ENCODE data around the gene DSCAML1. TPM values are rescaled to one million over a fixed set of nuclear protein-coding genes. Genes with fewer than 3 reads are reported as not detected.

DSCAML1 gene
- total RNA-seq, 2 experiments from 2014 or later = not detected

DNA sequence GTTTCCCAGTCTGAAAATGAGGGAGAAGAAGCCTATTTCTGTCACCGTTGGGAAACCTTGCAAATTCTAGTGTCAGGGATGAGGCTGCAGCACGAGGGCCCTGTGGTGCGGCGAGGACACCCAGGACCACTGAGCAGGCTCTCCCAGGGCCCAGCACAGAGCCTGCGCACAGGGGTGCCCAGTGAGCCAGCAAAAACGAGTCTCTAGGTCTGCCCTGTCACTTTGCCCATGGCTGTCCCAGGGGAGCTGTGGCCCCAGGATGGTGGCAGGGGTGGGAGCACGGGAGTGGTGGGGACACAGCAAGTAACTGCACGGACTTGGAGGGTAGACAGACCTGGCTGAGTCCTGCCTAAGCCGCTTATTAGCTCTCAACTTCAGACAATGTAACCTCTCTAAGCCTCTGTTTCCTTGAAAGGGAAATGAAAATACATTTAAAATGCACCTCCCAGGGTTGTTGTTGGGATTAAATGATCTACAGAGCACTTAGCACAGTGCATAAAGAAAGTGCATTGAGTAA lies 44.2 kb downstream of the DSCAML1 start:
- Histone ChIP-seq H3K79me2 (ENCODE audit: insufficient read depth, low read depth, low read length) (no peaks in the 10 kb centered on the region), H3K4me2 (ENCODE audit: low read length) (no peak overlapping the region), H3K9me3 (ENCODE audit: low read length) (no peaks in the 10 kb centered on the region), H3K9me2 (ENCODE audit: insufficient read depth, low read length) (no peaks in the 10 kb centered on the region), H3K4me1 (ENCODE audit: insufficient read depth, low read length, poor library complexity, severe bottlenecking) (no peaks in the 10 kb centered on the region), H2AFZ (ENCODE audit: low read length) (no peak overlapping the region), H3K27ac (ENCODE audit: low read depth, low read length, poor library complexity, severe bottlenecking) (no peak overlapping the region), H3K4me3 (ENCODE audit: low read depth, low read length, poor library complexity, severe bottlenecking) (no peak overlapping the region), H4K20me1 (ENCODE audit: insufficient read depth, low read length) (no peaks in the 10 kb centered on the region), H3K36me3 (ENCODE audit: insufficient read depth, low read length) (no peaks in the 10 kb centered on the region)
- DNase-seq (ENCODE audit: low spot score) = no peak
- intact Hi-C loops (cut with micrococcal nuclease; ENCODE audit: unreplicated experiment) = no loop called here
- no TSS peak for BruUV-seq (replicated peaks)
- POLR2A ChIA-PET = interaction anchor here (0.5 kb wide), 1 partner anchor 57 kb away, joined by 3 read pairs; no protein-coding TSS in a partner anchor
- TF ChIP-seq CTCF (conservative IDR thresholded peaks at IDR 0.05; ENCODE audit: low read length) (no peak), EZH2phosphoT487 (IDR thresholded peaks at IDR 0.05; ENCODE audit: borderline replicate concordance, low read depth, low read length) (no peak)
- CTCF ChIA-PET (ENCODE audit: unreplicated experiment) = no interaction called here

GRCh38 chr11:117752071-117752470 lies 44.9 kb downstream of the DSCAML1 start:
- H3K4me2 ChIP-seq (ENCODE audit: low read length) = no peak overlapping the region
- H3K27ac ChIP-seq (ENCODE audit: low read depth, low read length, poor library complexity, severe bottlenecking) = no peak overlapping the region
- no peaks in the 10 kb centered on the region for H3K79me2 ChIP-seq (ENCODE audit: insufficient read depth, low read depth, low read length)
- no peaks in the 10 kb centered on the region for H3K36me3 ChIP-seq (ENCODE audit: insufficient read depth, low read length)
- H3K9me2 ChIP-seq (ENCODE audit: insufficient read depth, low read length) = no peaks in the 10 kb centered on the region
- intact Hi-C loops (cut with micrococcal nuclease; ENCODE audit: unreplicated experiment) = no loop called here
- no peaks in the 10 kb centered on the region for H4K20me1 ChIP-seq (ENCODE audit: insufficient read depth, low read length)
- ChIA-PET CTCF (ENCODE audit: unreplicated experiment) (no interaction called here), POLR2A (no interaction called here)
- no peak for TF ChIP-seq EZH2phosphoT487 (IDR thresholded peaks at IDR 0.05; ENCODE audit: borderline replicate concordance, low read depth, low read length)
- no peak for TF ChIP-seq CTCF (conservative IDR thresholded peaks at IDR 0.05; ENCODE audit: low read length)
- no peak overlapping the region for H2AFZ ChIP-seq (ENCODE audit: low read length)
- no peaks in the 10 kb centered on the region for H3K9me3 ChIP-seq (ENCODE audit: low read length)
- no peak overlapping the region for H3K4me3 ChIP-seq (ENCODE audit: low read depth, low read length, poor library complexity, severe bottlenecking)
- no peak for DNase-seq (ENCODE audit: low spot score)
- H3K4me1 ChIP-seq (ENCODE audit: insufficient read depth, low read length, poor library complexity, severe bottlenecking) = no peaks in the 10 kb centered on the region
- BruUV-seq (replicated peaks) = no TSS peak

- Histone ChIP-seq H3K79me2 (ENCODE audit: insufficient read depth, low read depth, low read length) (no peaks in the 10 kb centered on the region), H3K4me1 (ENCODE audit: insufficient read depth, low read length, poor library complexity, severe bottlenecking) (no peaks in the 10 kb centered on the region), H3K27ac (ENCODE audit: low read depth, low read length, poor library complexity, severe bottlenecking) (no peak overlapping the region), H2AFZ (ENCODE audit: low read length) (no peak overlapping the region), H3K9me2 (ENCODE audit: insufficient read depth, low read length) (no peaks in the 10 kb centered on the region), H3K9me3 (ENCODE audit: low read length) (no peaks in the 10 kb centered on the region), H3K4me2 (ENCODE audit: low read length) (no peak overlapping the region), H4K20me1 (ENCODE audit: insufficient read depth, low read length) (no peaks in the 10 kb centered on the region), H3K4me3 (ENCODE audit: low read depth, low read length, poor library complexity, severe bottlenecking) (no peak overlapping the region), H3K36me3 (ENCODE audit: insufficient read depth, low read length) (no peaks in the 10 kb centered on the region)
- no peak for TF ChIP-seq EZH2phosphoT487 (IDR thresholded peaks at IDR 0.05; ENCODE audit: borderline replicate concordance, low read depth, low read length)
- TF ChIP-seq CTCF (conservative IDR thresholded peaks at IDR 0.05; ENCODE audit: low read length) = no peak
- BruUV-seq (replicated peaks) = no TSS peak
- ChIA-PET POLR2A (no interaction called here), CTCF (ENCODE audit: unreplicated experiment) (no interaction called here)
- no peak for DNase-seq (ENCODE audit: low spot score)
- intact Hi-C loops (cut with micrococcal nuclease; ENCODE audit: unreplicated experiment) = no loop called here
Observed at GRCh38 chr11:117750916-117751662, 45.9 kb downstream of the DSCAML1 start.

All from OCI-LY7 (cell line).